ENCODE results near the gene TMEM253.

TMEM253 gene

DNA sequence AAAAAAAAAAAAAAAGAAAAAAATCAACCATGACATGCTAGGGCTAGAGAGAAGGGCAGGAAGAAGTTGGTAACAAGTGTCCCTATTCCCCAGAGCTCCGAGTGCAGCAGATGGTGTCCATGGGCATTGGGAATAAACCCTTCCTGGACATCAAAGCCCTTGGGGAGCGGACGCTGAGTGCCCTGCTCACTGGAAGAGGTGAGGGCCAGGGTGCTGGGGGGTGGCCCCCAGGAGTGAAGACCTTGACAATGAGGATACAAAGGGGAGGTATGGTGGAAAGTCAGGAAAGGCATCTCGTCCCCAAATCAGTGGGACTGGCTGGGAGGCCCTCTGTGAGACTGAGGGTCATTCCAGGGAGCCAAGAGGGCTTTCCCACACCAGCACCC, 14.0 kb upstream of the TMEM253 start:
- Histone ChIP-seq H3K9me3 (ENCODE audit: insufficient read depth, low read depth, low read length) (no peaks in the 10 kb centered on the region), H3K27ac (ENCODE audit: low read length) (no peak overlapping the region), H3K27me3 (ENCODE audit: insufficient read depth, low read length) (no peaks in the 10 kb centered on the region), H3K9ac (ENCODE audit: low read depth, low read length) (no peak overlapping the region), H3K36me3 (ENCODE audit: insufficient read depth, low read depth, low read length) (peaks cover 89% of the 10 kb centered on the region), H3K4me3 (ENCODE audit: low read length) (no peak overlapping the region), H3K4me1 (ENCODE audit: insufficient read depth, low read length) (peaks cover 5% of the 10 kb centered on the region; the same call in 1 of the 2 replicates)

DNA sequence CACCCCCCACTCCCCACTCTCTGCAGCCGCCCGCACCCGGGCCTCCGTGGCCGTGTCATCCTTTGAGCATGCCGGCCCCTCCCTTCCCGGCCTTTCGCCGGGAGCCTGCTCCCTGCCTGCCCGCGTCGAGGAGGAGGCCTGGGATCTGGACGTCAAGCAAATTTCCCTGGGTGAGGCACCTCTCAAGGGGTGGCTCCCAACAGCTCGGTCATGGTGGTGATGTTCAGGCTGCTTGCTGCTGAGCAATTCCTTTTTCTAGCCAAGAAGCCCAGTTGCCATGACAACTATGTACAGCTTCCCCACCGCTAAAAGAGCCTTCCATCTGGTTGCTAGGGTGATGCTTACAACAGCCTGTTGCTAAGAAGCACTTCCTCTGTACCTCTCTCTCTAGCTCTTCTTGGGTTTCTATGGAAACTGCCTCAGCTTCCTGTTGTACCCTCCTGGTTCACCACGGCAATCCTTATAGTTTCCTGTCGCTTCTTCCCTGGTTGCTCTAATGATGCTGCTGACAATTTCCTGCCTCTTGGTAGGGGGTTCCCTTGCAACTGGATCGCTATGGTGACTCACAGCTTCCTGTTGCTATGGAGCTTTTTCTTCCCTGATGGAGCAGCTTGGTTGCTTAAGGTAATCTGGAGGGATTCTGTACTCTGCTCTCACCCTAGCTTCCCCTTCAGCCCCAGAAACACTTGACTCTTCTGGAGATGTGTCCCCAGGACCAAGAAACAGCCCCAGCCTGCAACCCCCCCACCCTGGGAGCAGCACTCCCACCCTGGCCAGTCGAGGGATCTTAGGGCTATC, 13.4 kb upstream of the TMEM253 start:
- Histone ChIP-seq H3K36me3 (ENCODE audit: insufficient read depth, low read depth, low read length) (peaks cover 88% of the 10 kb centered on the region), H3K9me3 (ENCODE audit: insufficient read depth, low read depth, low read length) (no peaks in the 10 kb centered on the region), H3K27me3 (ENCODE audit: insufficient read depth, low read length) (no peaks in the 10 kb centered on the region), H3K9ac (ENCODE audit: low read depth, low read length) (no peak overlapping the region), H3K4me1 (ENCODE audit: insufficient read depth, low read length) (peaks cover 5% of the 10 kb centered on the region; the same call in 1 of the 2 replicates), H3K27ac (ENCODE audit: low read length) (no peak overlapping the region), H3K4me3 (ENCODE audit: low read length) (no peak overlapping the region)

DNA sequence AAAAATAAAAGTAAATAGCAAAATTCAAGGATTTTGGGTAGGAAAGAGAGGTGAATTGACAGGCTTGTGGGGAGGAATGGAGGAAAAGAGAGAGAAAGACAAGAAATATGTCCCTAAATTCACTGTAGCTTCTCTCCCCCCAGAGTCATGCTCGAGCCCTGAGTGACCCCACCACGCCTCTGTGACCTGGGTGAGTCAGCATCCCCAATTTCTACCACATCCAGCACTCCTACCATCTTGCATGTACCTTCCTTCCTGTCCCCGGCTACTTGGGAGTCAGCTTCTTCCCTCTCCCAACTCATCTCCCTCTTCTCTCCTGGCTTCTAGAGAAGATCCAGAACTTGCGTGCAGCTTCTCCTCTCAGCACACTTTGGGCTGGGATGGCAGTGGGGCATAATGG, 12.2 kb upstream of the TMEM253 start:
- Histone ChIP-seq H3K27me3 (ENCODE audit: insufficient read depth, low read length) (no peaks in the 10 kb centered on the region), H3K9ac (ENCODE audit: low read depth, low read length) (no peak overlapping the region), H3K27ac (ENCODE audit: low read length) (no peak overlapping the region), H3K36me3 (ENCODE audit: insufficient read depth, low read depth, low read length) (peaks cover 89% of the 10 kb centered on the region), H3K9me3 (ENCODE audit: insufficient read depth, low read depth, low read length) (no peaks in the 10 kb centered on the region), H3K4me1 (ENCODE audit: insufficient read depth, low read length) (peaks cover 15% of the 10 kb centered on the region), H3K4me3 (ENCODE audit: low read length) (no peak overlapping the region)

DNA sequence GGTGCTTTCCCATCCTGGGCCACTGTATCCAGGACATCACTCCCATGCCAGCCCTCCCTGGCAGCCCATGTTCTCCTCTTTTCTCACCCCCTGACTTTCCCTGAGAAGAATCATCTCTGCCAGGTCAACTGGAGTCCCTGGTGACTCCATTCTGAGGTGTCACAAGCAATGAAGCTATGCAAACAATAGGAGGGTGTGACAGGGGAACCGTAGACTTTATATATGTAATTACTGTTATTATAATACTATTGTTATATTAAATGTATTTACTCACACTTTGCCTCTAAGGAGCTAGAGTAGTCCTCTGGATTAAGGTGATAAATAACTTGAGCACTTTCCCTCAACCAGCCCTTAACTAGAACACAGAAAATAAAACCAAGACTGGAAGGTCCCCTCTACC, 11.6 kb upstream of the TMEM253 start:
- peaks cover 18% of the 10 kb centered on the region for H3K4me1 ChIP-seq (ENCODE audit: insufficient read depth, low read length)
- no peak overlapping the region for H3K9ac ChIP-seq (ENCODE audit: low read depth, low read length)
- H3K4me3 ChIP-seq (ENCODE audit: low read length) = no peak overlapping the region
- H3K36me3 ChIP-seq (ENCODE audit: insufficient read depth, low read depth, low read length) = peaks cover 83% of the 10 kb centered on the region
- H3K27ac ChIP-seq (ENCODE audit: low read length) = no peak overlapping the region
- H3K9me3 ChIP-seq (ENCODE audit: insufficient read depth, low read depth, low read length) = no peaks in the 10 kb centered on the region
- H3K27me3 ChIP-seq (ENCODE audit: insufficient read depth, low read length) = no peaks in the 10 kb centered on the region

DNA sequence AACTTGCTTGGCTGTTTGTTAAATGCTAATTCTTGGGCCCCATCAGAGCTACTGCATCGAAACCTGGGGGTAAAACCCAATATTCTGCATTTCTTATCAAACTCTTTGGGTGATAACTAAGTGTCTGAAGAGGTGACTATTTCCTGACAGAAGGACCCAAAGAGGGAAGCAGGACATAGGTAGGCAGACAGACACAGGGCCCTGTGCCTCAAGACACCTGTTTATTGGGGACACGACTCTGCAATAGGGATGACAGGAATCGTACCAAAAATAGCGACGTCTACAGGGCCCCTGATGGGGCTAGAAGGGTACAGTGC, 11.0 kb upstream of the TMEM253 start:
- Histone ChIP-seq H3K9me3 (ENCODE audit: insufficient read depth, low read depth, low read length) (no peaks in the 10 kb centered on the region), H3K9ac (ENCODE audit: low read depth, low read length) (no peak overlapping the region), H3K4me3 (ENCODE audit: low read length) (no peak overlapping the region), H3K4me1 (ENCODE audit: insufficient read depth, low read length) (peaks cover 20% of the 10 kb centered on the region), H3K36me3 (ENCODE audit: insufficient read depth, low read depth, low read length) (peaks cover 77% of the 10 kb centered on the region), H3K27me3 (ENCODE audit: insufficient read depth, low read length) (no peaks in the 10 kb centered on the region), H3K27ac (ENCODE audit: low read length) (no peak overlapping the region)

DNA sequence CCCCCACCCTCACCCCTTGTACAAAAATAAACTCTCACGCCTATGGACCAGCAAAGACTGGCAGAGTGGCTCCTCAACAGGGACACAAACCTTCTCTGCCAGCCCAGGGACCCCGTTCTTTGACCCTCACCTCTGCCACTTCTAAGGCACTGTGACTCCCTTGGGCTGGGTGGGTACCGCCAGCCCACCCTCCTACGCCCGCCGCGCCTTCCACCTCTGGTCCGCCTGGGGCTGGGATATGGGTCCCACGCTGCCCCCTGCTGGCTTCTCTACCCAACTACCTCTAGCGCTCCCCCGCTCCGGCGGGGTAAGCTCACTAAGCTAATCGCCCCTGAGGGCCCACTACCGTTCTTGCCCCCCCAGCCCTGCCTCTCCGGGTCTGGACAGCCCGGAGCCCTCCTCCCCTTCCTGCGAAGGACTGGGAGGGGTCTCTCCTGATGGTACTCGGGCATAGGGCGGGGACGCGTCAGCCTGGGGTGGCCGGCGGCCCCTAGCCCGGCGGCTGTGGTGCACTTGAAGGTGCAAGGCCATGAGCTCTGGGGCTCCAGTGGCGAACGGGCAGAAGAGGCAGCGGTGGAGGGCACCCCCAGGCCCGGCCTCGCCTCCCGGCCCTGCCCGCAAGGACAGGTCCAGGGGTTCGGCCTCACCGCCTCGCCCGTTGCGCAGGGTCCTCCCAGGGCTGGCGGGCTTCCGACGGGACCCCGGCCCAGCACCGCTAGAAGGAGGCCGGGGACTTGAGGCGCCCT, 10.5 kb upstream of the TMEM253 start:
- Histone ChIP-seq H3K9me3 (ENCODE audit: insufficient read depth, low read depth, low read length) (no peaks in the 10 kb centered on the region), H3K9ac (ENCODE audit: low read depth, low read length) (no peak overlapping the region), H3K27me3 (ENCODE audit: insufficient read depth, low read length) (no peaks in the 10 kb centered on the region), H3K36me3 (ENCODE audit: insufficient read depth, low read depth, low read length) (peaks cover 76% of the 10 kb centered on the region), H3K4me3 (ENCODE audit: low read length) (no peak overlapping the region), H3K27ac (ENCODE audit: low read length) (no peak overlapping the region), H3K4me1 (ENCODE audit: insufficient read depth, low read length) (peaks cover 25% of the 10 kb centered on the region)

DNA sequence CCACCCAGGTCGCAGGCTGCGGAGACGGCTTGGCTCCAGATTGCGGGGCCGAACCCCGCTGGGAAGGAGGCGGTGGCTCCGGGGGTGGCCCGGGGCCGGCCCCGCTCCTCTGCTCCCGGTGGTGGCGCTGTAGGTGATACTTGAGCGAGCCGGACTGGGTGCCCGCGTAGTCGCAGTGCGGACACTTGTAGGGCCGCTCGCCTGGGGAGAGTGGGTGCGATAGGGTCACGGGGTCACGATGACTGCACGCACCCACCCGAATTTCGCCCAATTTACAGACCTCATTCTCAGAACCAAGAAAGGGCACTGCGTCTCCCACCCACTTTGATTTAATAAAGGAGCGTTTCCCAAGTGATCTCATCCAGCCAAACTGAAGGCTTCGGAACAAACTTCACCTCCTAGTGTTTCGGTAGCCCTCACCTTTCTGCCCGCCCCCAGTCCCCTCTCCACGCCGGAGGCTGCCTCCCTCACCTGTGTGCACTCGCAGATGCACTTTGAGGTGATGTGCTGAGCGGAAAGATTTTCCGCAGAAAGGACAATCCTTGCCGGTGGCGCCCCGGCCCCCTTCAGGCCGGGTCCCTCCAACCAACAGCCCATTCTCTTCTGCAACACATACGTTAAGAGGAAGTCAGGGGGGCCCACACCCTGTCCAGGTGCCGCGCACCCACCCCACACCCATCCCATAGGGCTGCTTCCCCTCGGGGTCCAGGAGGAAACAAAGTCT, 9.8 kb upstream of the TMEM253 start:
- H3K9me3 ChIP-seq (ENCODE audit: insufficient read depth, low read depth, low read length) = no peaks in the 10 kb centered on the region
- no peak overlapping the region for H3K27ac ChIP-seq (ENCODE audit: low read length)
- peaks cover 68% of the 10 kb centered on the region for H3K36me3 ChIP-seq (ENCODE audit: insufficient read depth, low read depth, low read length)
- no peak overlapping the region for H3K4me3 ChIP-seq (ENCODE audit: low read length)
- peaks cover 30% of the 10 kb centered on the region for H3K4me1 ChIP-seq (ENCODE audit: insufficient read depth, low read length)
- no peaks in the 10 kb centered on the region for H3K27me3 ChIP-seq (ENCODE audit: insufficient read depth, low read length)
- H3K9ac ChIP-seq (ENCODE audit: low read depth, low read length) = no peak overlapping the region

DNA sequence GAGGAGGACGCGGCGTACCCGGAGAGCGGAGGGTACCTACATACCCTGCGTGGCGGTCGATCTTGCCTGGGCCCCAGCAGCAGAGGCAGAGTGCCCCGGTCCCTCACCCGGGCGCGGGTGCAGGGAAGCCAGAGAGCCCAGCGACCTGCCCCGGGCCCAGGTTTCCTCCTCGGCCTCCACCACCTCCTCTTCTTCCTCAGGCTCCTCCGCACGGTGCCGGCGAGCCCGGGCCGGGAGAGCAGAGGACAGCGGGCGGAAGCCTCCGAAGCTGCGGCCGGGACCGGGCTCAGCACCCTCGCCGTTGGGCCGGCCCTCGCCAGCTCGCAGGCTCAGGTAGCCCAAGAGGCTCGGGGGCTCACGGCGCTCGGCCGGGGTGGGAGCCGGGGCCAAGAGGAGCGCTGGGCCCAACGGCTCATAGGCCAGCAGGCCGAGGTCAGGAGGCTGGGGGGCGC, 9.0 kb upstream of the TMEM253 start:
- Histone ChIP-seq H3K9me3 (ENCODE audit: insufficient read depth, low read depth, low read length) (no peaks in the 10 kb centered on the region), H3K27ac (ENCODE audit: low read length) (no peak overlapping the region), H3K9ac (ENCODE audit: low read depth, low read length) (no peak overlapping the region), H3K27me3 (ENCODE audit: insufficient read depth, low read length) (no peaks in the 10 kb centered on the region), H3K36me3 (ENCODE audit: insufficient read depth, low read depth, low read length) (peaks cover 61% of the 10 kb centered on the region), H3K4me3 (ENCODE audit: low read length) (no peak overlapping the region), H3K4me1 (ENCODE audit: insufficient read depth, low read length) (peaks cover 37% of the 10 kb centered on the region)

DNA sequence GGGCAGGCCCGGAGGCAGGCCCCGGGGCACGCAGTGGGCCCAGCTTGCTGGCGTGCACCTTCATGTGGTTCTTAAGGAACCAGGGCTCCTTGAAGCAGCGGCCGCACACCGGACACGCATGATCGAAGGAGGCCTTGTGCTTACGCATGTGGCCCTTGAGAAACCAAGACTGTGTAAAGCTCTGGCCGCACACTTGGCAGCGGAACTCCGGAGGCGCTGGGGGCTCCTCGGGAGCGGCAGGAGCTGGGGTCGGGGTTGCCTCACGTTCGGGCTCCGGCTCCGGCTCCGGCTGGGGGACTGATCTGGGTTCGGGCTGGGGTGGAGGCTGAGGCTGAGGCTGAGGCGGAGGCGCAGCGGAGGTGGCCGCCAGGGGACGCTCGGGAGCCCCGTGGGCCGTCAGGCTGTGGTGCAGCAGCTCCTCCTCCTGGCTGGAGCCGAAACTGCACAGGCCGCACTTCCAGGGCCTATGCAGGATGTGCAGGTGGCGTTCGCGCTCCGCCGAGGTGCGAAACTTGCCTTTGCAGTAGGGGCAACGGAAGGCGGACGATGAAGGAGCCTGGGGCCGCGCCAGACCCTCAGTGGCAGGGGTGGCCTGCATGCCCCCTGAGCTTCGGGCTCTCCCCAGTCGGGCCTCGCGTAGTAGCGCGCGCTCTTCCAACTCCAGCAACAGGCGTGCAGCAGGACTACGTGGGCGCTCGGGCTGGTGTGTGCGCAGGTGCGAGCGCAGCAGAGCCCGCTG, 8.4 kb upstream of the TMEM253 start:
- peak overlapping the region; percentile 82; the same call in 1 of the 2 replicates for H3K4me3 ChIP-seq (ENCODE audit: low read length)
- H3K9me3 ChIP-seq (ENCODE audit: insufficient read depth, low read depth, low read length) = no peaks in the 10 kb centered on the region
- H3K27ac ChIP-seq (ENCODE audit: low read length) = no peak overlapping the region
- no peak overlapping the region for H3K9ac ChIP-seq (ENCODE audit: low read depth, low read length)
- H3K36me3 ChIP-seq (ENCODE audit: insufficient read depth, low read depth, low read length) = peaks cover 58% of the 10 kb centered on the region
- H3K27me3 ChIP-seq (ENCODE audit: insufficient read depth, low read length) = no peaks in the 10 kb centered on the region
- H3K4me1 ChIP-seq (ENCODE audit: insufficient read depth, low read length) = peaks cover 42% of the 10 kb centered on the region

DNA sequence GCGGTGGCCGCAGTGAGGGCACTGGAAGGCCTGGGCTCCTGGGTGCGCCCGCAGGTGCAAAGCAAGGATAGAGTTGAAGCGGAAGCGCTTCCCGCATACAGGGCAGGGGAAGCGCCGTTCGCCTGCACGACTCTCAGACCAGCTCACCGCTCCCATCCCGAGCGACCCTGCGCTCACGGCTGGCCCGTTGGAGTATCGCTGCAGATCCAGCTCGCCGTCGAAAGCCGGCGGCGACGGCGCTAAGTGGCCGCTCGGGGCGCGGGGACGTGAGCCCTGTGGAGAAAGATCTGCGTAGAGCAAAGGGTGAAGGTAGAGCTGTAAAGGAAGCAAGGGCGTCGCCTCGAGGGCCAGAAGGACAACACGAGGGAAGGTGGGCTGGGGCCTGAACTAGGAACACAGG, 7.8 kb upstream of the TMEM253 start:
- peak overlapping the region; percentile 83; the same call in 1 of the 2 replicates for H3K9ac ChIP-seq (ENCODE audit: low read depth, low read length)
- no peaks in the 10 kb centered on the region for H3K27me3 ChIP-seq (ENCODE audit: insufficient read depth, low read length)
- H3K4me1 ChIP-seq (ENCODE audit: insufficient read depth, low read length) = peaks cover 38% of the 10 kb centered on the region
- H3K9me3 ChIP-seq (ENCODE audit: insufficient read depth, low read depth, low read length) = no peaks in the 10 kb centered on the region
- peaks cover 56% of the 10 kb centered on the region for H3K36me3 ChIP-seq (ENCODE audit: insufficient read depth, low read depth, low read length)
- H3K4me3 ChIP-seq (ENCODE audit: low read length) = peak overlapping the region; percentile 82; the same call in 1 of the 2 replicates
- no peak overlapping the region for H3K27ac ChIP-seq (ENCODE audit: low read length)

Measured in iPS-20b (cell line).